ENCODE measurements around the gene ATF7IP2.
"Not testable (repeated sequence)": the region's sequence is repeated elsewhere in the genome, so short reads cannot be mapped to it uniquely, and the experiment has no call there.

ATF7IP2 gene

DNA sequence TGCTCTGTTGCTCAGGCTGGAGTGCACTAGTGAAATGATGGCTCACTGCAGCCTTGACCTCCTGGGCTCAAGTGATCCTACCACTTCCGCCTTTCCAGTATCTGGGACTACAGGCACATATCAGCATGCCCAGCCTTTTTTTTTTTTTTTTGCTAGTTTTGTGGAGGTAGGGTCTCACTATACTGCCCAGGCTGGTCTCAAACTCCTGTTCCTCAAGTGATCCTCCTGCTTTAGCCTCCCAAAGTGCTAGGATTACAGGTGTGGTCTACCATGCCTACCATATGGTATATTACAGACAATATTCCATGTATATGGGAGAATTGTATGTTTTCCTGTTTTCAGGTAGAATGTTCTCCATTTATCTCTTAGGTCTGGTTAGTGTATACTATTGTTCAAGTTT is 12.3 kb upstream of the ATF7IP2 start:
- DNase-seq (ENCODE audit: low read depth), result no peak

DNA sequence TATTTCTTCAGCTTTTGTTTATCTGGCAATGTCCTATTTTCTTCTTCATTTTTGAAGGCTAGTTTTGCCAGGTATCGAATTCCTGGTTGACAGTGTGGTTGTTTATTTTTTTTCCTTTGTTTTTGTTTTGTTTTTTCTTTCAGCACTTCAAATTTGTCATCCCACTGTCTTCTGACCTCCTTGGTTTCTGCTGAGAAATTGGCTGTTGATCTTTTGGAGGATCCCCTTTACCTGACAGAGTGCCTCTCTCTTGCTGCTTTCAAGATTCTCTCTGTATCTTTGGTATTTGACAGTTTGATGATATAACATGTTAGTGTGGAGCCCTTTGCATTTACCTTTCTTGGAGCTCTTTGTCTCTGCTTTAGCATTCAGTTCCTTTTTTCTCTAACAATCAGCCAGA is 9.6 kb upstream of the ATF7IP2 start:
- DNase-seq (ENCODE audit: low read depth), result no peak

DNA sequence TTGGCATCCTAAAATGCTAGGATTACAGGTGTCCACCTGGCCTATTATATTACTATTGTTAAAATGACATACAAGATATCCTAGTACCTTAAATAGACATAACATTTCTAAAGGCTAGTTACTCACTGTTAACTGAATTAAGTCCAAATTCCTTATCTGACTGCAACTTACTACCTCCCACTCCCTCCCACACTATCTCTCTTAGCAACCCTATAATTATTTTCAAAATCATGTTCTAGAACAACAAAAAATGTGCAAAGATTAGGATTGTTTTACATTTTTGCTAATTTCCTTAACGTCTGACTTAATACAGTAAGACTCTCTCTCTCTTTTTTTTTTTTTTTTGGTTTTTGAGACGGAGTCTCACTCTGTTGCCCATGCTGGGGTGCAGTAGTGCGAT is 2.2 kb upstream of the ATF7IP2 start:
- DNase-seq (ENCODE audit: low read depth), result no peak

DNA sequence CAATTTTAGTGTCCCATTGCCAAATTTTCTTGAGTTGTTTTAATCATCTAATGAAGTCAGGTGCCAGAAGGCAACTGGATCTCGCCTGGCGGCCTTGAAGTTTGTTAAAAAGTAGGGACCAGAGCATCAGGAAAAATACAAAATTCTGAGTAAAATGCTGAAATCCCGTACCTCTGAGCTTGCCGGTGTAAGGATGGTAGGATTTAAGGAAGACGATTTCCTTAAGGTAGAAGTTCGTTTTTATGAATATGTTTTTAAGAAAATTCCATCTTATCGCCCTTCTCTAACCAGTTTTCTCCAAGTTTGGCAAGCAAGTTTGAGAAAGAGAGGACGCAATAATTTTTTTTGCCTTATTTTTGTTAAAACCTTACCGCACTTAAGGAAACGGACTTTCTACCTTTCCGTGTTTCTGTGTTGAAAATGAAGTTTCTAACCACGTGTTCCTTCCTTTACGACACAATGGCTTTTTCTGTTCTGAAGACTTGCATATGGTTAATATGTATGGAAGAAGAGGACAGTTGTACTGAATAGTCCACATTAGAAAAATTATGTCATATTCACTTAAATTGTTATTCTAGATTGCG is 748 bp downstream of the ATF7IP2 start:
- DNase-seq (ENCODE audit: low read depth), result no peak

DNA sequence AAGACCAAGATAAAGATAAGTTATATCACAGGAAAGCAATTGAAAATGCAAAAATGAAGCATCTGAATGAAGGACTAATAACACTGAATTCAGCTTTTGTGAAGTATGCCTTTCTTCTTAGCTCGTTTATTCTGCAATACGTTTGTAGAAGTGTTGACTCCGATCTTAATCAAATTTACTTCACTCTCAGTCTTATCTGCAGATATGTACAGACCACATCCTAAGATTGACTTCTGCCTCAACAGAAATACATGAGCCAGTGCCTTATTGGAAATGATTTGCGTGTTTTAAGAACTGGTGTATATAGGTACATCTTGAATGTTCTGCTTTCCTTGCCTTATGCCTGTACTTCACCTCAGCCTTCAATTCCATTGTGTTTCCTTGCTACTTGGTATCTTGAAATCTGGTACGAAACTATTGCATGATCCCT is 1.3 kb downstream of the ATF7IP2 start:
- DNase-seq (ENCODE audit: low read depth), result no peak

DNA sequence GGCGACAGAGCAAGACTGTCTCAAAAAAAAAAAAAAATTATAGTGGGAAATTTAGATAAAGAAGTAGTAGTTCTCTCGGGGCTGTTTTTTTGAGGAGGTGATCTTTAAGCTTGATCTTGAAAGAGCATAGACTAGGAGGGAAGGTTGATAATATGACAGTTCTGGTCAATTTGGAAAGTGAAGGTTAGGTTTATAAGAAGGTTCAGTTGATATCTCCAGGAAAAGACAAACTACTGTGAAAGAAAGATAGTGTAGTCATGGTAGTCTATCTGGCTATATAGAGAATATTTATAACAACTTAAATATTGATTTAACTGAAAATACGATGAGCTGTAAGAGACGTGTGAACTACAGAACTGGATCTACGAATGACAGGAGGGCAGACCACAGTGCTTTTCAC is 3.1 kb downstream of the ATF7IP2 start:
- no peak for DNase-seq (ENCODE audit: low read depth)

DNA sequence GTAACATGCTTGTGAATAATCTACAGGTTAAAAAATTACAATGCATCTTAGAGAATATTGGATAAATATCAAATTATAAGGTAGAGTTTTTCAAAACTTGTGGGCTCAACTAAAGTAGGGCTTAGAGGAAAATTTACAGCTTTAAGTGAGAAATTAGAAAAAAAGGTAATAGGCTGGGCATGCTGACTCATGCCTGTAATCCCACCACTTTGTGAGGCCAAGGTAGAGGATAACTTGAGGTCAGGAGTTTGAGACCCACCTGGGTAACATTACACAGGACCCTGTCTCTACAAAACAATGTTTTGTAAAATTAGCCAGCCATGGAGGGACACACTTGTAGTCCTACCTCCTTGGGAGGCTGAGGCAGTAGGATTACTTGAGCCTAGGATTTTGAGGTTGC is 4.5 kb downstream of the ATF7IP2 start:
- no peak for DNase-seq (ENCODE audit: low read depth)

DNA sequence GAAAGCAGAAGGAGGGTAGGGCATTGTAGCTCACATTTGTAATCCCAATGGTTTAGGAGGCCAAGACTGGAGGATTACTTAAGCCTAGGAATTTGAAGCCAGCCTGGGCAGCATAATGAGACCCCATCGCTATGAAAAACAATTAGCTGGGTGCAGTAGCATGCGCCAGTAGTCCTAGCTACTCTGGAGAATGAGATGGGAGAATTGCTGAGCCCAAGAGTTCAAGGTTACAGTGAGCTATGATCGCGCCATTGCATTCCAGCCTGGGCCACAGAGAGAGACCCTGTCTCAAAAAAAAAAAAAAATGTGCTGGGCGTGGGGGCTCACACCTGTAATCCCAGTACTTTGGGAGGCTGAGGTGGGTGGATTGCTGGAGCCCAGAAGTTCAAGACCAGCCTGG is 5.0 kb downstream of the ATF7IP2 start:
- no peak for DNase-seq (ENCODE audit: low read depth)

DNA sequence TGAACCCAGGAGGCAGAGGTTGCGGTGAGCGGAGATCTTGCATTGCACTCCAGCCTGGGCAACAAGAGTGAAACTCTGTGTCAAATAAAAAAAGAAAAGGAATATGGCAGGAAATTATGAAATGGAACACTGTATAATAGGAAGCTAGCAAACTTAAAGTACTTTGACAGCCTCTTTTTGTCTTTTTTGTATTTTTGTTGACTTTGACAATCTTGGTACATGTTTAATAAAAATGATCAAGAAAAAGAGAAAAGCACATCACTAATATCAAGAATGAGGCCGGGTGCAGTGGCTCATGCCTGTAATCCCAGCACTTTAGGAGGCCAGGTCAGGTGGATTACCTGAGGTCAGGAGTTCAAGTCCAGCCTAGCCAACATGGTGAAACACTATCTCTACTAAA is 5.5 kb downstream of the ATF7IP2 start:
- DNase-seq (ENCODE audit: low read depth), result no peak

DNA sequence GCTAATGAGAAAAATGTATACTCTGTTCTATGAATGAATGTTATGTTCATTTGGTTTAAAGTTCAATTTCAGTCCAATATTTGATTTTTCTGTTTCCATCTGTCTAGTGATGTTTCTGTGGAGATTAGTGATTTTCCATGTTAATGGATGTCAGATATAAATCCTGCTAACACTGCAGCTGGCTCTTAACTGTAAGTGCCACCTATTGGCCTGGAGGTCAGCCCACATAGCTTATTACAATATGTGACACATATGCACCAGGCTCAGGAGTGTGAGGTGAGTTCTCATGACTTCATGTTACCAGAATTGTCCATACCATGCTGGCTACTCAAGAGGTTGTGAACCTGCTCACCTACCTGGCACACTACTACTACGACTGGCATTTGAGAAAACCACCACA is 17.1 kb downstream of the ATF7IP2 start:
- DNase-seq (ENCODE audit: low read depth), result no peak

DNA sequence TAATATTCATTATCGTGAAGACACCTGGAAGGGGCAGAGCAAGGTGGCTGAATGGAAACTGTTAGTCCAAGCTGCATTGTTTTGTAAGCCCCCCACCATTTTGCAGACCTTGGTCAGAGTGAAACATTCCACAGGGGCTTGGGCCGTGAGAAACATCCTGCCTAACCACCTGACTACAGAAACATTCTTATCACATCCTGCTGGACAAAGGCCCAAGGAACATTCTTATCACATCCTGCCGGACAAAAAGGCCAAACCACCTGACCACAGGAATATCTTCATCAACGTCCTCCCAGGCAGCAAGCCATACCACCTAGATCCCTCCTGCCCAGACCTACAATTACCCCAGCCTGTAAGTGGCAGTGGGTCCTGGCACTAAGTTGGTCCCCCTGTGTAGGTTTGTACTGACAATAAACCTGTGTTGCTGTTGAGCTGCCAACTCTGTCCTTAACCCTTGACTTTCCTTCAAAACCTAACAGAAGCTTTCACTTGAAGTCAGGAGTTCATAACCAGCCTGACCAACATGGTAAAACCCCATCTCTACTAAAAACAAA is 19.6 kb downstream of the ATF7IP2 start:
- DNase-seq (ENCODE audit: low read depth), result no peak

DNA sequence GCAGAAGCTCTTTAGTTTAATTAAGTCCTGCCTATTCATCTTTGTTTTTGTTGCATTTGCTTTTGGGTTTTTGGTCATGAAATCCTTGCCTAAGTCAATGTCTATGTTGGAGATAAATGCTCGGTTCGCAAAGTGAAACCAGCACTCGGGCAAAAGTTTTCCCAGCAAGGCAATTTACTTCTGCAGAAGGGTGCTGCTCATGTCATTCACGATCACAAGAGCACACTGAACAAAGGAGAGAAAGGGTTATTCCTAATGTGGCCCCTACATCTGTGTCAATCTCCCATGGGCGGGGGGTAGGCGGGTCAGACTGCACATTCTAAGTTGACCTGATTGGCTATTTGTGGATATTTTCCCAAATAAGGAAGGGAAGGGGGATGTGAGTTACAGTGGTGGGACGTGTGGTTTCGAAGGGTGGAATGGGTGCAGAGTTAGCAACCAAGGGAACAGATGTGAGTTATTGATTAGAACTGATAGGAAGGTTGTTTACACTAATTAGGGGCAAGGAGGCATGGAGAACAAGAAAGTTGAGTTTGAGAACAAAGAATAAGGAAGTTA is 23.0 kb downstream of the ATF7IP2 start:
- no peak for DNase-seq (ENCODE audit: low read depth)

DNA sequence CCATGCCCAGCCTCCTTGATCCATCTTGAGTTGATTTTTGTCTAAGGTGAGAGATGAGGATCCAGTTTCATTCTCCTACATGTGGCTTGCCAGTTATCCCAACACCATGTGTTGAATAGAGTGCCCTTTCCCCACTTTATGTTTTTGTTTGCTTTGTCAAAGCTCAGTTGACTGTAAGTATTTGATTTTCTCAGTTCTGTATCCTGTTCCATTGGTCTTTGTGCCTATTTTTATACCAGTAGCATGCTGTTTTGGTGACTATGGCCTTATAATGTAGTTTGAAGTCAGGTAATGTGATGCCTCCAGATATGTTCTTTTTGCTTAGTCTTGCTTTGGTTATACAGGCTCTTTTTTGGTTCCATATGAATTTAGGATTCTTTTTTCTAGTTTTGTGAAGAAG is 23.9 kb downstream of the ATF7IP2 start:
- not testable (repeated sequence) for DNase-seq (ENCODE audit: low read depth)

DNA sequence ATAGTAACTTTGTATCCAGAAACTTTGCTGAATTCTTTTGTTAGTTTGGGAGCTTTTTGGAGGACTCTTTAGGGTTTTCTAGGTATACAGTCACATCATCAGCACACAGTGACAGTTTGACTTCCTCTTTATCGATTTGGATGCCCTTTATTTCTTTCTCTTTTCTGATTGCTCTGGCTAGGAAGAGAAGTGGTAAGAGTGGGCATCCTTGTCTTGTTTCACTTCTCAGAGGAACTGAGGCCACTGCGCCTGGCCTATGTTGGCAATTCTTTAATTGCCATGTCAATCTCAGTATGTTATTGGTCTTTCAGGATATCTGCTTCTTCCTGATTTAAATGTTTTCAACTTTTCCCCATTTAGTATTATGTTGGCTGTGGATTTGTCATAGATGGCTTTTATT is 24.6 kb downstream of the ATF7IP2 start:
- no peak for DNase-seq (ENCODE audit: low read depth)

DNA sequence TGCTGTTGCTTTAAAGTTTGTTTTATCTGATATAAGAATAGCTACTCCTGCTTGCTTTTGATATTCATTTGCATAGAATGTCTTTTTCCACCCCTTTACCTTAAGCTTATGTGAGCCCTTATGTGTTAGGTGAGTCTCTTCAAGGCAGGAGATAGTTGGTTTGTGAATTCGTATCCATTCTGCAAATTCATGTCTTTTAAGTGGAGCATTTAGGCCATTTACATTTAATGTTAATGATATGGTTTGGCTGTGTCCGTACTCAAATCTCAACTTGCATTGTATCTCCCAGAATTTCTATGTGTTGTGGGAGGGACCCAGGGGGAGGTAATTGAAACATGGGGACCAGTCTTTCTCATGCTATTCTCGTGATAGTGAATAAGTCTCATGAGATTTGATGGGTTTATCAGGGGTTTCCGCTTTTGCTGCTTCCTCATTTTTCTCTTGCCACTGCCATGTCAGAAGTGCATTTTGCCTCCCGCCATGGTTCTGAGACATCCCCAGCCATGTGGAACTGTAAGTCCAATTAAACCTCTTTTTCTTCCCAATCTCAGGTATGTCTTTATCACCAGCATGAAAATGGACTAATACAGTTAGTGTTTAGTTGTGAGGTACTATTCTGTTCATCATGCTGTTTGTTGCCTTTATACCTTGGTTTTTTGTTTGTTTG is 27.2 kb downstream of the ATF7IP2 start:
- DNase-seq (ENCODE audit: low read depth), result no peak

DNA sequence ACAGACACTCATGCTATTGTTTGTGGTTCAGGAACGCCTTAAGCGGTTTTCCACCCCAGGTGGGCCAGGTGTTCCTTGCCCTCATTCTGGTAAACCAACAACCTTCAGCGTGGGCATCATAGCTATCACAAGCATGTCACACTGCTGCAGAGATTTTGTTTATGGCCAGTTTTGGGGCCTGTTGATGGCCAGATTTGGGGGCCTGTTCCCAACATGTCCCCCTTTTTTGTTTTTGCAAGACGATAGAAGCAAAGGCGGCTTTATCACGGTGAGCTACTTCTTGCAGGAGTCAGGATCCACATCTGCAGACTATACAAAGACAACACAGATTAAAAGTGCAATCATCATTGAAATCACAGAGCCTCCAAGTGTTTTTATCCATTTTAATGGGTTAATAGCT is 32.3 kb downstream of the ATF7IP2 start:
- not testable (repeated sequence) for DNase-seq (ENCODE audit: low read depth)

DNA sequence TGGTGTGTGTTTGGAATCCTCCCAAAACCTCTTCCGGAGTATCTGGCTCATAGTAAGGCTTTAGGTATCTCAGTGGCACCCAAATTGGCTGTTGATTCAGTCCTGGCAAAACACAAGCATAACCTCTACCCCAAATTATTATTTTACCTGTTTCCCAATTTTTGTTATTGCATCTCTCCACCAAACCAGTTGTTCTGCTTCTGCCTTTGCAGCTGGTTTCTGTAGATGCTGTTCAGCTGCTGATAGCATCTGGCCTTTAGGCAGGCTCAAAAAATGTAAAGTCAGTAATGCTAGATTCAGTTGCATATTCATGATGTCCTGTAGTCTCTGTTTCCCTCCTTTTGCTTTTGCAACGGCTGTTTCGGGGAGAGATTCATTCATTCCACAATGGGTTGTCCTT is 33.8 kb downstream of the ATF7IP2 start:
- DNase-seq (ENCODE audit: low read depth), result no peak

DNA sequence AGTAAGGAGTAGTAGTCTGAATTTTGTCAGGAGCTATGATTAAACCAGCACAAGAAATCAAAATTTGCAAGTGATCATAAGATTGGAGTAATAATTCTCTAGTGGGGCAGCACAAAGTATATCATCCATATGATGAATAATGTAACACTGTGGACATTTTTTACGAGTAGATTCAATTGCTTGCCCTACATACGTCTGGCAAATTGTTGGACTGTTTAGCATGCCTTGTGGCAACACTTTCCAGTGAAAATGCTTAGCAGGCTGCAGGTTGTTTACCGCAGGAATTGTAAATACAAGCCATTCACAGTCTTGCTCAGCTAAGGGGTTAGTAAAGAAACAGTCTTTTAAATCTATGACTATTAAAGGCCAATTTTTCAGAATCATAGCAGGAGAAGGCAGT is 35.7 kb downstream of the ATF7IP2 start:
- DNase-seq (ENCODE audit: low read depth), result no peak

DNA sequence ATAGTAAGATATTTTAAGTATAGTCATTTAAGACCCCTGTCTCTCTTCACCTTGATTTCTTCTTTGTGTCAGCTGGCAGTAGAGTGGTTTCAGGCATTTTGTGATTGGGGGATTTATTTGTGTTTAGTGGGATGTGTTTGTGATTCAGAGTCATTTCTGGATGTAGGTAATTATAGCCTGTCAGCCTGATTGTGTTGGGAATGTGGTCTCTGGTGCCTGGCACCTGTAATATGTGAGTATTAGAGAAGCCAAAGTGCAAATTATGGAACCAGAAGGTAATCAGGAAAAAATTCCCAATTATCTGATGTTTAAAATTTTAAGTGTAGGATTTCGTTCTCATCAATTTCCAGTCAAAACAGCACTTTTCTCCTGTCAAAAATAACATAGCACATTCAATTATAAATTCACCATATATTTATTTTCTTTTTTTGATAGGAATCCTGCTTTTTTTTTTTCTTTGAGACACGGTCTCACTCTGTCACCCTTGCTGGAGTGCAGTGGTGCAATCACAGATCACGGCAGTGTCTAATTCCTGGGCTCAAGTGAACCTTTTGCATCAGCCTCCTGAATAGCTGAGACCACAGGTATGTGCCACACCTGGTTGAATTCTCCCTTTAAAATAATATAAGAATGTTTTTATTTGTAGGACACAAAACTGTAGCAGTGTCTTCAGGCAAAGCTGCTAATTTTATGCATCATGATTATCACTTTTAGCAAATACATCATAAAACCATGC is 42.7 kb downstream of the ATF7IP2 start:
- no peak for DNase-seq (ENCODE audit: low read depth)

DNA sequence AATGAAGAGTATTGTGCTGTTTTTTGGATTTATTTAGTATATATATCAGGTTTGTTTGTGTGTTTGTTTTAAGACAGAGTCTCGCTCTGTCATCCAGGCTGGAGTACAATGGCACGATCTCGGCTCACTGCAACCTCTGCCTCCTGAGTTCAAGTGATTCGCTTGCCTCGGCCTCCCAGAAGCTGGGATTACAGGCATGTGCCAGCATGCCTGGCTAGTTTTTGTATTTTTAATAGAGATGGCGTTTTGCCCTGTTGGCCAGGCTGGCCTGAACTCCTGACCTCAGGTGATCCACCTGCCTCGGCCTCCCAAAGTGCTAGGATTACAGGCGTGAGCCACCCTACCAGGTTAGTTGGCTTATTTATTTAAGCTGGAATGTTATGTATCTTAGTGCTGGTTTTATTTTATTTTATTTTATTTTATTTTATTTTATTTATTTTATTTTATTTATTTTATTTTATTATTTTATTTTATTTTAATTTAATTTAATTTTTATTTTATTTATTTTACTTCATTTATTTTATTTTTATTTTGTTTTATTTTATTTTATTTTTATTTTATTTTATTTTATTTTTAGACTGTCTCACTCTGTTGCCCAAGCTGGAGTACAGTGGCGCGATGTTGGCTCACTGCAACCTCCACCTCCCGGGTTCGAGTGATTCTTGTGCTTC is 43.6 kb downstream of the ATF7IP2 start:
- DNase-seq (ENCODE audit: low read depth), result not testable (repeated sequence)

DNA sequence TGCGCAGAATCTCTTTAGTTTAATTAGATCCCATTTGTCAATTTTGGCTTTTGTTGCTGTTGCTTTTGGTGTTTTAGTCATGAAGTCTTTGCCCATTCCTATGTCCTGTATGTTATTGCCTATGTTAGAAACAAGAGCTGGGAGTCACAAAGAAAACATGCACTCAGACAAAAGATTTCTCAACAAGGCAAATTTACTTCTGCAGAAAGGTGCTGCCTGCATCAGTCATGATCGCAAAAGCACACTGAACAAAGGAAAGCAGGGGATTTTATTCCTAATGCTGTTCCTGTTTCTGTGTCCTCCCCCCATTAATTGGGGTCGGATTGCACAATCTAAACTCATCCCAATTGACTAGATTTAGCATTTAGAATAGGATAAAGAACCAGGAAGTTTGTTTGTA is 55.9 kb downstream of the ATF7IP2 start:
- no peak for DNase-seq (ENCODE audit: low read depth)

DNA sequence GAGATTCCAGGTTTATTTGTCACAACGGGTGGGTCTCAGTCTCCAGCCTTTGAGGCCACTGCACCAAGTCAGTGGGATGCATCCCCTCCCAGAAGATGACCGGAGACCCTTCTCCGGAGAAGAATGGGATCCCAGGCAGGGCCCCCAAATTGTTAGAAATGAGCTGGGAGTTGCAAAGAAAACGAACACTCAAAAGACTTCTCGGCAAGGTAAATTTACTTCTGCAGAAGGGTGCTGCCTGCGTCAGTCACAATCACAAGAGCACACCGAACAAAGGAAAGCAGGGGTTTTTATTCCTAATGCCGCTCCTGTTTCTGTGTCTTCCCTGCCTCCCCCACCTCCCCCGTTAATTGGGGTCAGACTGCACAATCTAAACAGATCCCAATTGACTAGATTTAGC is 61.4 kb downstream of the ATF7IP2 start:
- no peak for DNase-seq (ENCODE audit: low read depth)

Measured in stimulated activated CD8-positive, alpha-beta memory T cell treated with anti-CD3 and anti-CD28 coated beads, Interleukin-15, amount 100 ng/mL, for 24 hours (primary cell).